Stimulated activated CD8-positive, alpha-beta memory T cell treated with anti-CD3 and anti-CD28 coated beads, Interleukin-4, amount 100 ng/mL, for 48 hours (primary cell): ENCODE measurements around the gene ADORA2A.

ENCODE experiments used
- DNase-seq: peaks from one replicate; pipeline ENCODE4 v3.0.0-alpha.2; 2020

The ADORA2A gene

DNA sequence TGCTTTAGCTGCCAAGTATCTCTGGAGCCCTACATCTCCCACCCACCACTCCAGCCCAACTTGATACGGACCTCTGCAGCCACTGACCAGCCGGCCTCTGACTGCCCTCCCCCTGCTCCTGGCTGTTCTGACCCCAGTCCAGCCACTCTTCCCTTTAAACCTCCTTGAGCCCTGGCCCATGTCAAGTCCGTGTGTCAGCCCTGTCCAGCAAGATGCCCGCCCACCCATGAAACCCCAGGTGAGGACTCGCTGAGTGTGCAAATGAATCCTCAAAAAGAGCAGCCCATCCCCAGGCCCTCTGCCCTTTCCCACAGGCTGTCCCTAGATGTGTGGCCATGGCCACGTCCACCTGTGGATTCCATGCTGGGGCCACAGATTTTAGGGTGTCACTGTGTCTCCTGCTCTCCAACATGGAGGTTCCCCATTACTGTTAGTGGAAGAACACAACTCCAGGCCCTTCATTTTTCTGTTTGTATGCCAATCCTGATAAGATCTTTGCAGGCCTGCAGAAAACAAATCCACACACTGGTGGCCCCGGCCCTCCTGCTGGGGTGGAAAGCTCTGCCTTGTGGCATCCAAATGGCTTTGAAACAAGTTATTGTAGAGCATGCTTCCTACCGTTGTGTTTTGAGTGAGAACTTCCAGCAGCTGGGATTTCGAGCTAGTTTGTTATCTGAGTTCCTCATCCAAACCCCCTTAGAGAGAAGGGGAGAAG lies 22.7 kb upstream of the ADORA2A start:
- peak; percentile 16 for DNase-seq

DNA sequence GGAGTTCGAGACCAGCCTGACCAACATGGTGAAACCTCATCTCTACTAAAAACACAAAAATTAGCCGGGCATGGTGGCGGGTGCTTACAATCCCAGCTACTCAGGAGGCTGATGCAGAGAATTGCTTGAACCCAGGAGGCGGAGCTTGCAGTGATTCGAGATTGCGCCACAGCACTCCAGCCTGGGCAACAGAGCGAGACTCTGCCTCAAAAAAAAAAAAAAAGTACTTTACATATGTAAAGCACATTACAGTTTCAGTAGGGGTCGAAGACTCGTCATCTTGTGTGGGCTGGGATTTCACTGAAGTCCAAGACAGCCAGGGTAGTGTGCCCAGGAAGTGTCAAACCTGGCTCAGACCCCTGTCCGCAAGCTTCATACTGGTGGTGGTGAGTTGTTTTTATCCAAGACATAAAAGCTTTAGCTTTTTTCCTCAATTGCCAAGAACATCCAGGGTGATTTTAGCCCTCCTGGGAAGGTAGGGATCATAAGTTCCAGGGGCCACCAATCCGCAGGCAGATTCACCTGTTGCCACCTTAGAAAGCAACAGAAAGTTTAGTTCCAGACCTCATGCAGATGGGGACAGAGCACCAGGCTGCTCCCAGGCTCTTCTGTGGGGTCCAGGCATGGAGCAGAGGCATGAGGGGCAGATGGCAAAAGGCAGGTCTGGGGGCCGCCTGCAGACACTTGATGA lies 21.6 kb upstream of the ADORA2A start:
- peak; percentile 5 for DNase-seq

DNA sequence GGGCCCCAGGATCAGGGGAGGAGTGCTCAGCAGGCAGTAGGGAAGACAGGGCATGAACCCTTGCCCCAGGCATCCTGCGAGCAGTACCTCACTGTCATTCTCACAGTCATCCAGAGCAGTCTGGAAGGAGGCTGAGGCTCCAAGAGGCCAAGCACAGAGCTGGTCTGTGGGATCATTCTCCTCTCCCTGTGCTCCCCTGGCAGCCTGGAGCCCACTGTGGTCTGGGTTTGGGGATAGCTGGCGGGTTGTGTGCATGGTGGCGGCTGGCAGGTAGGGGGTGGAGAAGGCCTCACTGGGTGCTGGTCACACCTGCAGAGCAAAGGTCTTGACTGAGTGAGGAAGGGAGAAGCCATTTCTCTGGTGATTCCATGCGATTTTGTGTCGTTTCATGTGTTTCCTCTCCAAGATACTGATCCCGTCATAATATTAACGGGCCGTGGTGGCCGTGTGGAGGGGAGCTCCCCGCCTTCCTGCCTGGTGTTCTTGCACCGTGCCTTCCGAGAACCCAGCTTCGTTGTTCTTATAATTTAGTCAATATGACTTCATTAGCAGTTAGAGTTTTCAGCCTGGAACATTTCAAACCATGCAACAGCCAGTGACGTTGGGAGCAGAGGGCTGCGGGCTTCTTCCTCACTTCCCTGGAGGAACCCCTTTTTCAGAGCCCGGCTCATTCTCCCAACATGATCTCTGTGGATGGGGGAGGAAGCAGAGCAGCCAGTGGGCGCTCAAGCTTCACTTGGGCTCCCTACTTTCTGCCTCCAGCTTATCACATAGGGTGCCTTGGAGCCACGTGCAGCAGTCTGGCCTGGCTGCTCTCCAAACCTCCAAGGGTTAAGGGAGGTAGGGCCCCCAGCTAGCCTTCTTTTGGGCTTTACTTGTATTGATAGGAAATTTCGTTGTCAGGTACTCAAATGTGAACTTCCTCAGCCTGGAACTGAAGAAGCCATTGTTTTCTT lies 20.8 kb upstream of the ADORA2A start:
- peak; percentile 17 for DNase-seq

DNA sequence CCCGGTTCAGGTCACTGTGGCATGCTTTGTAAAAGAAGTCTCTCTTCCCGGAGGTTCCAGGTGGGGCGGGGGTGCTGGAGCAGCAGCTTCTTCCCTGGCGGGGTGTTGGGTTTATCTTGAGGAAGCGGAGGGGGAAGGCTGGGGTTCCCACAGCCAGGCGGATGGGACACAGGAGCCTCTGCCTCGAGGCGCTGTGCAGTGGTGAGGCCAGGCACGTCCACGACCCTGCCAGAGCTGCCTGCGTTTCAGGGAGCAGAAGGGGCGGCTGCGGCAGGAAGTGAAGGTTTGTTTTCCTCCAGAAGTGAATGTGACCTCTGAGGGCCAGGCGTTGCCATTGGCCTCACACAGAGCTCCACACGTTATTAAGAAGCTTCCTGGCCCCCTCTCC lies 20.1 kb upstream of the ADORA2A start:
- DNase-seq, result peak; percentile 25

- DNase-seq, result peak; percentile 20
These were observed 19.5 kb upstream of the ADORA2A start for GRCh38 chr22:24407884-24408283.

- DNase-seq, result peak; percentile 14
These were observed 18.8 kb upstream of the ADORA2A start for GRCh38 chr22:24408630-24409029.

GRCh38 chr22:24409707-24410106 lies 17.7 kb upstream of the ADORA2A start:
- no peak for DNase-seq

DNA sequence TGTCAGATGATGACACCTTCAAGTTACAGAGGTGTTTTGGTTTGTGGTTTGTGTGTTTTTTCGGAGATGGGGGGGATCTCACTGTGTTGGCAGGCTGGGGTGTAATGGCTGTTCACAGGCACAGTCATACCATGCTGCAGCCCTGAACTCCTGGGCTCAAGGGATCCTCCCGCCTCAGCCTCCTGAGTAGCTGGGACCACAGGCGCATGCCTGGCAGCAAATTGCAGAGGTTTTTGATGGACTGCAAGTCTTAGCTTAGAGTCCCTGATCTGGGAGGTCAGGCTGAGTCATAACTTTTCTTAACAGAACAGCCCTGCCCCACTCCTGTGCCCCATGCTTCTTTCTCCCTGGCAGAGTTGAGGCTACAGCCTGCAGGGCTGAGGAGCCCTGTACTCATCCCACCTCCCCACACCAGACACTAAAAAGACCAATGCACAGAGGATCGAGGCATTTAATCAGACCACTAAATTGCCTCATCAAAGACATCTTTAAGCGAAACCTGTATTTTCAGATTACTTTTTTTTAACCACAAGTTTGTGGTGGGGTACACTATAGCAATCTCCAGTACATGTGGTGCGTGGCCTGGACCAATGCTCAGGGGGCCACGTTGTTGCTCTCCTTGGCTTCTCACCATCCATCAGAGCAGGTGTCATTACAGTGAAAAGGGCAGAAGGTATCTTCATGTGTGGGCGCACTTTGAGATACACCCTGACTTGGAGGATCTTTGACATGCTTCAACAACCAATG lies 17.1 kb upstream of the ADORA2A start:
- no peak for DNase-seq

- no peak for DNase-seq
These were observed 16.0 kb upstream of the ADORA2A start for GRCh38 chr22:24411256-24412004.

- DNase-seq, result no peak
These were observed 15.1 kb upstream of the ADORA2A start for GRCh38 chr22:24412274-24412673.

GRCh38 chr22:24413271-24413670 lies 14.1 kb upstream of the ADORA2A start:
- no peak for DNase-seq

DNA sequence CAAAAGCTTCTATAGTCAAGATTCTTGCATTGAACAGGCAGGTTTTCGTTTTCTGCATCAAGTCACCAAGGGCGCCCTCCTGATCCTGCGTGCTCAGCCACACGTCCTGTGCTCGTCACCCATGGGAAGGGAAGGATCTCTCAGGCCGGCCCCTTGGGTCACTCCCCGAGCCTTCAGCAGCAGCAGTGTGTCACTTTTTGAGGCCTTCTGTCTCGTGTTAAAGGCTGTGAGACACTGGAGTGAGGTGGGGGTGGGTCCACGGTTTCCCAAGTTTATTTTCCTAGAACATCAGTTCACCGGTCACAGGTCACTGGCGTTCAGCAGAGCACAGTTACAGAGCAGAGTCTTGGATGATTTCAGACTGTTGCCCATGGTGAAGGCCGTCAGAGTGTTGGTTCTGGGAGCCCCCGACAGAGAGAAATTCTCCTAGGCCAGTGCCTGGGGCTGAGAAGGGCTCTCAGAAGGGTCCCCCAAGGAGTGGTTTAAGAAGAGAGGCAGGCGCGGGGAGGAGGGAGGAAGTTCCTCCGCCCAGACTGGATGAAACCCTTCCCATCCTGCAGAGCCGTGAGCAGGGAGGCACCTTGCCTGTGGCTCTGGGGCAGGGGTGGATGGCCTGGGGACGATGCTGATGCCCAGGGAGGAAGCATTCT lies 13.5 kb upstream of the ADORA2A start:
- no peak for DNase-seq

DNA sequence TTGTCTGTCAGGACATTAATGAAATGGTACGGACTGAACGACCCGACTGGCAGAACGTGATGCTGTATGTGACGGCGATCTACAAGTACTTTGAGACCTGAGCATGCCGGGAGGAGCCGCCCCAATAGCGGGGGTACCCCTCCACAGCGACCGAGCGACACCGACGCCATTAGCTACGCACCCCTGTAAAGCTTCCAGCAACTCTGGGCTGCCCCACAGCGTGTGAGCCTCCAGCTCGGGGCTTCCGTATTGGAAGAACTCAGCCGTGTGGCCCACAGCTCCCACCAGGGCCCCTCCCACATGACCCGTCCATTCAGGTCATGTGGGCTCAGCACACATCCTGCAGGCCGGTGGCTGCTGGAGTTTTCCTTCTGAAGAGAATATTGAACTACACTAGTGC lies 12.9 kb upstream of the ADORA2A start:
- no peak for DNase-seq

DNA sequence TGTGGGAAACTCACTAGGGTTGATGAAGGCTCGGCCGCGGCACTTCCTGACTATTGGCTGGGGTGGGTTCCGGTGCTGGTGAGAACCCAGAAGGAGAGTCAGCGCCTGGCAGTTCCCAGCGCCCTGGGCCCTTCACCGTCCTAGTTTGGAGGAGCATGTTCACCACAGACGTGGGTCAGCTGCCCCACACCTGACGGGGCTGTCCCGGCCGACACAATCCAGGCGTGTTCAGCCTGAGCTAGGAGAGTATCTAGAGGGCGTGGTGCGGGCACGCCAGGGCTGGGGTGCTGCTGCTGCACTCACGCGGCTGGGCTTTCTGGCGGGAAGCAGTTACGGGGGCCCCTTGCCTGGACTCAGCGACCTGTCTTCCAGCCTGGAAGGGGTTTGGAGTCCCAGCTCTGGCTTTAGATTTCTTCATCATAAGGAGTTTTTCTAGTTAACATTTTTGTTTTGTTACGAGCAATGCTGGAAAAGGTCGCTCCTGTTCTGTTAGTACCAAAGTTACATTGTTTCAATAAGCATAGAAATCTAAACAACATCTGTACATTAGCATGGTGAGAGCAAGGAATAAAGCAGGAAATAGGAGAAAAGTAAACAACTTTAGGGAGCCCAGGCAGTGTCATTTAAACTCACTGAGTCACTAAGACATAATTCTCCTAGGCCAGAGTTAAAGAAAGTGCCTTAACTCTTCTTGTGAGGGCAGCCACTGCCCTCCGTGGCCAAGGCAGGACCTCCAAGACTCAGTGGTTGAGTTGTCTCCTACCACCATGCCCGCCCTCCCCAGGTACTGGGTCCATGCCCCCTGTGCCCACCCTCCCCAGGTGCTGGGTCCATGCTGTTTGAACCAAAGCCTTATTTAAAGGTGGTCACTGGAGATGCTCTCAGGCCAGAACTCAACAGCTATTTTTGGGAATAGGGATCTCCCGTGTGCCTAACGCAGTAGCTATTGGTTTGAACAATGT lies 12.1 kb upstream of the ADORA2A start:
- no peak for DNase-seq

GRCh38 chr22:24416095-24416494 lies 11.3 kb upstream of the ADORA2A start:
- DNase-seq, result no peak

DNA sequence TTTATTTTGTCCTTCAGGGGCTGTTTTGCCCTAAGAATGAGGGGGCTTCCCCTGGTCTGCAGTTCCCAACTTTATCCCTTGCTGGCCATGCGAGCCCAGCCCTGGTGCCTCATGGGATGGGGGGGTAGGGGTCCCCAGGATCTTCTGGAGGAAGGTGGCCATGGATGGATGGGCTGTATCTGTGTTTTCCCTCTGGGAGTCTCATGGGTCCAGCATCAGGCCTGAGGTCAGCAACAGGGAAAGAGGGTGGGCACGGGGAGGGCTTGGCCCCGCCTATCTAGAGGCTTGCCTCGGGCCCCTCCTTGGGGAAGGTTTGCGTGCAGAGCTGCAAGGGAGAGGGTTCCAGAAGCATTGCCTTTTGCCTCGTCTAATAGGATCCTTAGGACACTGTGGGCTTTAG lies 10.8 kb upstream of the ADORA2A start:
- no peak for DNase-seq

GRCh38 chr22:24417200-24417599 lies 10.2 kb upstream of the ADORA2A start:
- DNase-seq, result no peak

DNA sequence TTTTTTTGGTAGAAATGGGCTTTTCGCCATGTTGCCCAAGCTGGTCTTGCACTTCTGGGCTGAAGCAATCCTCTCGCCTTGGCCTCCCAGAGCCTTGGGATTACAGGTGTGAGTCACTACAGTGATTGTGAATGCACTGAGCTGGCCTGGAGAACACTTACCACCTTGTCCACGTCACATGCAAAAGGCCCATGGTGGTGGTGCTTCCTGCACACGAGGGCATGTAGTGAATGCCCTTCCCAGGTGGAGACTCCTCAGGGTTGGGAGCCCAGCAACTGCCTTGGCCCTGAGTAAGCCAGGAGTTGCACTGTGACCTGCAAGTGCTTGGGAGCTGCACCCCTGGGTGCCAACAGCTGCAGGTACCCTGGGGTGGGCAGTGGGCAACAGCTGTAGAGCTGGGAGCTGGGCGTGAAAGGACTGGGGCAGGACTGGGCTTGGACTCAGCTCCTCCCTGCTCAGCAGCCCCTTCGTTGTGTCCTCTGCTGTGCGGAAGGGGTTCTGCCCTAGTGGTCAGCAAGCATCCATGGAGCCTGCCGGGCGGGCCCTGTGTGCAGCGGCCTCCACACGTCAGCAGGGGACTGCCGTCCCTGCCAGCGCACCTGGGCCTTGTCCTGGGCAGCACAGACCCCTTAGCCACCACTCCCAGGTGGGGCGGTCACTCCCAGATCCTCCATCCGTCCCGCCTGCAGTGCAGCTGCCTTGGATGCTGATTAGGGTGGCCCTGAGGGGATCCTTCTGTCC lies 9.3 kb upstream of the ADORA2A start:
- DNase-seq, result no peak

DNA sequence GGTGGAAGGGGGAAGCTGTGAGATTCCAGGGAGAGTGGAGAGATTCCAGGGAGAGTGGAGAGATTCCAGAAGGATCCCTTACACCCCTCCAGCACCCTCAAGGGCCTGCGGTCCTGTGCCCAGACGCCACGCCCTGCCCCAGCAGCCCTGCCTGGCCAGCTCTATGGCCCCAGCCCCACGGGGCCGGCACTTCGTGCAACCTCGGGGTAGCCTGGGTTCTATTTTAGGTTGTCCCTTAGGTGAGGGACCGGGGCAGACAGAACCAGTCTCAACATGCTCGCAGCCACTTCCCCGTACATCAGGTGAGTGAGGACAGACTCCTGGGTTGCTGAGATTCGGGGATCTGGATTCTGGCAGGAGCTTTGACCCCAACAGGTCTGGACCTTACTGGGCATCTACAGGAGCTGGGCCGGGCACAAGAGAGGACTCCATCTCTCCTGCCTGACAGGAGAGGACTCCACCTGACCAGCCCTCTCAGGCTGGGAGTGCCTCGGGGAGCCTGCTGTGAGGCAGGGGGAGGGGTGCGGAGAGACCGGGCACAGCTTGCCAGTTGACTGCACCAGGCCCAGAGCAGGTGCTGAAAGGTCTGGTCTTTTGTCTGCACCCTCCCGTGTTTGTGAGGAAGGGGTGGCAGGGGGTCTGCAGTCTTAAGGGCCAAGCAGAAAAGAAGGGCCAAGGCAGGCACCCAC lies 8.5 kb upstream of the ADORA2A start:
- DNase-seq, result no peak
